Breast epithelium (tissue), 4 donors: Measurements from ENCODE around the gene BCAS3. TPM values are rescaled to one million over a fixed set of nuclear protein-coding genes. Genes with fewer than 3 reads are reported as not detected.

Source experiments
- DNase-seq, 2 donors: peaks; one replicate each; pipeline ENCODE4 v3.0.0-alpha.2; 2019; ENCODE audit warnings: low spot score in 2 of 2
- H3K27ac ChIP-seq, 2 donors: fragments of 200-600 bp; sonication (generic) in 1 of 2; one replicate each; pipeline ENCODE4 v1.5.1; 2016 to 2019; ENCODE audit warnings: mild to moderate bottlenecking in 1 of 2
- H3K27me3 ChIP-seq, 2 donors: fragments of 200-600 bp; sonication (generic) in 1 of 2; one replicate each; pipeline versions ENCODE4 v1.5.1 to v1.6.0; 2017 to 2019; ENCODE audit warnings: control low read depth in 1 of 2, mild to moderate bottlenecking in 1 of 2
- H3K36me3 ChIP-seq: fragments of 200-600 bp; one replicate; pipeline ENCODE4 v1.5.1; 2019
- H3K4me1 ChIP-seq, 2 donors: fragments of 200-600 bp; sonication (generic); one replicate each; pipeline ENCODE4 v1.5.1; 2016 to 2019; ENCODE audit warnings: control low read depth in 1 of 2
- H3K4me3 ChIP-seq, 3 donors: fragments of 200-600 bp; sonication (generic); 1 replicate in 2 of 3; 2 replicates in 1 of 3; pipeline ENCODE4 v1.5.1; 2016 to 2019; ENCODE audit warnings: mild to moderate bottlenecking in 3 of 3, moderate library complexity in 2 of 3
- H3K9me3 ChIP-seq, 2 donors: fragments of 200-600 bp; sonication (generic) in 1 of 2; one replicate each; pipeline ENCODE4 v1.5.1; 2016 to 2019; ENCODE audit warnings: control low read depth in 1 of 2
- CTCF ChIP-seq, 3 donors: fragments of 450-650 bp; IDR thresholded peaks; one replicate each; pipeline ENCODE4 v1.5.1; 2016 to 2017; ENCODE audit warnings: antibody characterized with exemption in 3 of 3, mild to moderate bottlenecking in 3 of 3, moderate library complexity in 3 of 3
- POLR2A ChIP-seq: fragments of 450-650 bp; IDR thresholded peaks from one replicate; pipeline ENCODE4 v1.6.1; 2016; ENCODE audit warnings: antibody characterized with exemption, mild to moderate bottlenecking, moderate library complexity
- POLR2AphosphoS5 ChIP-seq, 3 donors: sonication (generic); formaldehyde crosslinking; IDR thresholded peaks; one replicate each; pipeline ENCODE4 v1.6.1; 2017; ENCODE audit warnings: antibody characterized with exemption in 3 of 3
- intact Hi-C: fragments of 100-400 bp; cut with DNase I; formaldehyde crosslinking; loops from one replicate; pipeline ENCODE4 v1.15.1; 2023; ENCODE audit warnings: low total_unique reads
- total RNA-seq, 3 donors: library from RNA; depleted of rRNA; stranded (reverse); fragments of >200 nt; gene quantifications; one replicate each; pipeline ENCODE4 v1.1.0, GENCODE V29; 2016

BCAS3 gene
- total RNA-seq, 3 donors from 2014 or later = 30.8 to 47.9 (median 31.2) TPM

- intact Hi-C loops = no loop called here
- Histone ChIP-seq H3K27ac (peak overlapping the region; percentile 0 to 78), H3K4me3 (no peak overlapping the region), H3K27me3 (peaks cover 0 to 4% of the 10 kb centered on the region in 2 donors), H3K4me1 (peaks cover 0 to 3% of the 10 kb centered on the region in 2 donors), H3K36me3 (no peaks in the 10 kb centered on the region), H3K9me3 (peaks cover 0 to 4% of the 10 kb centered on the region in 2 donors)
- TF ChIP-seq POLR2A (no peak), CTCF (IDR thresholded peaks at IDR 0.05) (no peak), POLR2AphosphoS5 (IDR thresholded peaks at IDR 0.05) (no peak)
- peak in 1 of 2 donors; percentile 36 for DNase-seq
These were observed 729.6 kb downstream of the BCAS3 start for GRCh38 chr17:61406971-61407911.

GRCh38 chr17:61408151-61409041, 730.7 kb downstream of the BCAS3 start:
- peaks cover 0 to 4% of the 10 kb centered on the region in 2 donors for H3K27me3 ChIP-seq
- peaks cover 0 to 4% of the 10 kb centered on the region in 2 donors for H3K9me3 ChIP-seq
- H3K36me3 ChIP-seq = no peaks in the 10 kb centered on the region
- H3K4me3 ChIP-seq = peak overlapping the region; percentile 6 to 73 (median 22)
- peak overlapping the region; percentile 52 to 78 for H3K27ac ChIP-seq
- TF ChIP-seq POLR2AphosphoS5 (IDR thresholded peaks at IDR 0.05) = no peak
- no peak for TF ChIP-seq CTCF (IDR thresholded peaks at IDR 0.05)
- no peak for TF ChIP-seq POLR2A
- intact Hi-C loops = no loop called here
- H3K4me1 ChIP-seq = peaks cover 0 to 3% of the 10 kb centered on the region in 2 donors
- DNase-seq = peak in 1 of 2 donors; percentile 50

- H3K36me3 ChIP-seq = no peaks in the 10 kb centered on the region
- H3K4me1 ChIP-seq = peaks cover 0 to 3% of the 10 kb centered on the region in 2 donors
- peaks cover 0 to 4% of the 10 kb centered on the region in 2 donors for H3K9me3 ChIP-seq
- TF ChIP-seq POLR2AphosphoS5 (IDR thresholded peaks at IDR 0.05) (peak in 1 of 3 donors; percentile 9), CTCF (IDR thresholded peaks at IDR 0.05) (peak in 1 of 3 donors; percentile 74), POLR2A (no peak)
- intact Hi-C loops = no loop called here
- H3K4me3 ChIP-seq = peak overlapping the region; percentile 53 to 73 (median 69)
- peak; percentile 41 to 59 for DNase-seq
- H3K27ac ChIP-seq = peak overlapping the region; percentile 52 to 96
- H3K27me3 ChIP-seq = peaks cover 0 to 4% of the 10 kb centered on the region in 2 donors
These were observed 731.9 kb downstream of the BCAS3 start for GRCh38 chr17:61409301-61410112.

GRCh38 chr17:61410141-61411010, 732.7 kb downstream of the BCAS3 start:
- no peak for TF ChIP-seq POLR2A
- peak in 1 of 3 donors; percentile 6 for TF ChIP-seq POLR2AphosphoS5 (IDR thresholded peaks at IDR 0.05)
- peak in 1 of 3 donors; percentile 37 for TF ChIP-seq CTCF (IDR thresholded peaks at IDR 0.05)
- Histone ChIP-seq H3K36me3 (no peaks in the 10 kb centered on the region), H3K4me1 (peaks cover 0 to 3% of the 10 kb centered on the region in 2 donors), H3K27ac (peak overlapping the region; percentile 82 to 96), H3K9me3 (peaks cover 0 to 4% of the 10 kb centered on the region in 2 donors), H3K27me3 (no peaks in the 10 kb centered on the region), H3K4me3 (peak overlapping the region; percentile 58 to 73 (median 69))
- DNase-seq = peak; percentile 45 to 81
- intact Hi-C loops = no loop called here
